Left cardiac atrium (tissue), 4 donors: ENCODE measurements around the gene MYO10. TPM values are rescaled to one million over a fixed set of nuclear protein-coding genes. Genes with fewer than 3 reads are reported as not detected.
"Not testable (repeated sequence)": the region's sequence is repeated elsewhere in the genome, so short reads cannot be mapped to it uniquely, and the experiment has no call there.

Source experiments
- ATAC-seq, 2 donors: fragments of 200-7000 bp; cut with Tn5 transposase; one replicate each; pipeline ENCODE4 v1.9.1; 2020; ENCODE audit warnings: mild to moderate bottlenecking in 2 of 2, moderate library complexity in 2 of 2
- DNase-seq: peaks from one replicate; pipeline ENCODE4 v3.0.0-alpha.2; 2020
- intact Hi-C, 2 donors: fragments of 100-400 bp; cut with DNase I; formaldehyde crosslinking; loops; one replicate each; pipeline versions ENCODE4 v1.14.1 to v1.15.1; 2022 to 2023
- total RNA-seq, 2 donors: library from RNA; stranded (reverse); fragmentation: NEBNext Ultra II Directional; extraction: Animal tissue kit (Norgen Biotek cat#: 25700); gene quantifications; one replicate each; pipeline ENCODE4 v1.2.1, GENCODE V29; 2021
- donor health status: DM: no; HTN: yes; CAD: no.
- donor health status: DM: no; HTN: yes; CAD: no; lungs with severe emphysema.
- donor health status: DM: yes; HTN: yes; CAD: no.
- donor health status: Dilated cardiomyopathy.

Gene MYO10
- total RNA-seq, 2 donors from 2014 or later, result 3.8 to 7.7 TPM

DNA sequence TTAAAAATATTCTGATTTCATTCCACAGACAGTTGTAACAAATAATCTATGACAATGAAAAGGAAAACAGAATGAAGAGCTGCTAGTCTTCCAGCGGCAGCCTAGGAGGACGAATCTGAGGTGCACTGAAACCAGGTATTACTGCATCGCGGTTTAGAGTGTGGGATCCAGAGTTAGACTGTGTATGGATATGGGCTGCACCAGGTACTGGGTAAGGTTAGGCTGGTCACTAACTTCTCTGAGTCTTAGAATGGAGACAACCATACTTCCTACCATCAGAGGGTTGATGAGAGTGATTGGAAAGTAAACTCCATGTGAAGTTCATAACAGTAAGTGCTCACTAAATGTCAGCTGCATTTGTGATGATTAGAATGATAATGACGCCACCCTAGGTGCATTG, 158.7 kb downstream of the MYO10 start:
- no peak for ATAC-seq
- DNase-seq, result no peak
- intact Hi-C loops, result loop anchor here in 1 of 2 donors (5.0 kb wide), 1 partner anchor 290 kb away; no protein-coding TSS in a partner anchor

DNA sequence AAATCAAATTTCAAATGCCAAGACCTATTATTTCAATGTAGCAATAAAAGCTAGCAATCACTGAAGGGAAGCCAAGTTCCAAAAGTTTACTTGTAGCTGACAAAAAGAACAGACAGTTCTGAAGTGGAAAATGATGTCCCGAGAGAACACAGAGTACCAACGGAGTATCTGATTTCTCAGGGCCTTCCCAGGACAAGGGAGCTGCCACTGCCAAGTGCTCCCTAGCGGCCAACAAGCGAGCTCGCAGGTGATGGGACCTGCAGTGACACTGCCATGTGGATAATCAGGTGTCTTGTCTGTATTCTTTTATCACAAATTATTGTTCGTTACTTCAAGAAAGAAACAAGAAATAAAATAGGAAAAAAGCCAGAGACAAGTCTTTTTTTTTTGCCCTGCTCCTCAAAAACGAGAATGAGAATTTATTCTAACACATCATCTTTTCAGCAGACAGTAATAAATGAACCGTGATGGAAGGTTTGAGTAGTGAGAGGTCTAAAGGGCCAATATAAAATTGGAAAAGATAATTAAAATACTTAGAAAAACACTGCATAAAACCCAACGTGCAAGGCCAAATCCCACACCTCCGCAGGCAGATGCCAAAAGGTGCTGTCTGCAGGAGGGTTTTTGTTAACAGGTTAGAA, 159.4 kb downstream of the MYO10 start:
- ATAC-seq (peak; percentile 82 to 84), DNase-seq (peak; percentile 37)
- intact Hi-C loops, result loop anchor here in 1 of 2 donors (5.0 kb wide), 1 partner anchor 289 kb away; no protein-coding TSS in a partner anchor

- ATAC-seq (no peak), DNase-seq (no peak)
- intact Hi-C loops, result loop anchor here in 1 of 2 donors (5.0 kb wide), 1 partner anchor 288 kb away; no protein-coding TSS in a partner anchor
These were observed 161.3 kb downstream of the MYO10 start for GRCh38 chr5:16774806-16775205.

DNA sequence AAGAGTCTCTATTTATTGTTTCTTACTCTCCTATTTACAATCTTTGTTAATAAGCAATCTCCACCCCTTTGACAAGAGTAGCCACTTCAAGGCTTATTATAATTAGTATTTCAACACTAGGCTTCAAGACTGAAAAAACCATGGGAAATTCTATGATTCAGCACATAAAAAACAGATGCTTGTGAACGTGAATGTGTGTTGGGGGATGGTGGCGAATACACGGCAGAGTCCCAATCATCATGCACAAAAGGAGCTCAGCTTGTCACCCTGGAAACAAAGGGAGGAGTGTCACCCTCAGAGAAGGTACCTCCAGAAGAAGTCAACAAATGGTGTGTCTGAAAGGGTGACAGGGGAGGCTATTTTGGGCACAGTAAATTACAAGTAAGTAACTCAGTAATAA, 162.1 kb downstream of the MYO10 start:
- intact Hi-C loops, result no loop called here
- DNase-seq (no peak), ATAC-seq (no peak)

- DNase-seq, result no peak
- ATAC-seq, result no peak
- intact Hi-C loops, result no loop called here
These were observed 163.5 kb downstream of the MYO10 start for GRCh38 chr5:16772556-16772955.

- ATAC-seq, result no peak
- intact Hi-C loops, result no loop called here
These were observed 167.9 kb downstream of the MYO10 start for GRCh38 chr5:16768184-16768583.

DNA sequence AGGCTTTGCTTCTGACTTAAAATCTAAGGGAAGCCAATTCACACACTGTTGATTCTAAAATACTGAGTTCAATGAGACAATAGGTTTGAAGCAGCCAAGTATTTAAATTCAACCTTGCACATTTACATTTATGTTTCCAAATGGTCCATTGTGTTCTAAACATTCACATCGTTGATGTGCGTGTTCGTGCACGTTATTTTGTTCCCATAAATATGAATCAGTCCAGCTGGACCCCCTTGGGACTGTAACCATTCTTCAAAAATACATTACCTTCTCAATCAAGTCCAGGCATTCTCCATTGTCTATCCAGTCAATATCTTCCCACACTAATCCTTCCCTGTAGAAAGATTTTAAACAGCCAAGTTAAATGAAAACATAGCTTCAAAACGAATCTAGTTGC, 172.9 kb downstream of the MYO10 start:
- no peak for DNase-seq
- intact Hi-C loops, result no loop called here
- no peak for ATAC-seq

More at GRCh38 chr5:16768184-16768583, 167.9 kb downstream of the MYO10 start:
- DNase-seq, result no peak

GRCh38 chr5:16759147-16759773, 176.8 kb downstream of the MYO10 start:
- ATAC-seq, result no peak
- no peak for DNase-seq
- intact Hi-C loops, result no loop called here

DNA sequence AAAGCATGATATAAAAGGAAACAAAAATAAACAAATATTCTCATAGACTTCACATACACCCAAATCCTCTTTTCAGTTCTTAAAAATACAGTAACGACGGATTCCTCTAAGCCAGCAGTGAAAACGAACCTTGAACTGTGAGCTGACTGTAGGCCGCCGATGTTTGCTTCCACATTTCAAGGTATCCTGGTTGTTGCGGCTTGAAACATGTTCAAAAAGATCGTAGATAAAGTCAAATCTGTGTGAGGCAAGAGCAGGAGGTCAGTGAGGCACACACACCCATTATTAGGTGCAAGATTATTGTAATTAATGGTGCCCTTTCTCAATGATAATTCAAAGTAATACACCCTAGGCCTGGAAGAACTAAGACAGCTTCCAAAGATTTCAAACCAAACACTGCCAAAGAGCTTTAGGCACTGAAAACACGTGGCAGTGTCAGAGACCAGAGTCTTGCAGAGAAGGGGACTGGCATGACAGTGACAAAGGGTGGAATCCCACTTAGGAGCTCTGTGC, 178.0 kb downstream of the MYO10 start:
- ATAC-seq (no peak), DNase-seq (no peak)
- intact Hi-C loops, result no loop called here

DNA sequence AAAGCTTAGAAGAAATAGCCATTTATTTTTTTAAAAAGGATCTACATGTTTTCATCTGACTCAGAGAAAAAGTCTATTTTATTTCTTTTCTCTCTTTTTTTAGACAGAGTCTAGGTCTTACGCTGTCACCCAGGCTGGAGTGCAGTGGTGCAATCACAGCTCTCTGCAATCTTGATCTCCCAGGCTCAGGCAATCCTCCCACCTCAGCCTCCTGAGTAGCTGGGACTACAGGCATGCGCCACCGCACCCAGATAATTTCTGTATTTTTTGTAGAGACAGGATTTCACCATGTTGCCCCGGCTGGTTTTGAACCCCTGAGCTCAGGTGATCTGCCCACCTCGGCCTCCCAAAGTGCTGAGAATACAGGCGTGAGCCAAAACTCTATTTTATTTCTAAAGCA, 178.5 kb downstream of the MYO10 start:
- intact Hi-C loops, DNase-seq, ATAC-seq: not testable (repeated sequence)

GRCh38 chr5:16757146-16757545, 178.9 kb downstream of the MYO10 start:
- intact Hi-C loops, result no loop called here
- ATAC-seq (no peak), DNase-seq (no peak)

DNA sequence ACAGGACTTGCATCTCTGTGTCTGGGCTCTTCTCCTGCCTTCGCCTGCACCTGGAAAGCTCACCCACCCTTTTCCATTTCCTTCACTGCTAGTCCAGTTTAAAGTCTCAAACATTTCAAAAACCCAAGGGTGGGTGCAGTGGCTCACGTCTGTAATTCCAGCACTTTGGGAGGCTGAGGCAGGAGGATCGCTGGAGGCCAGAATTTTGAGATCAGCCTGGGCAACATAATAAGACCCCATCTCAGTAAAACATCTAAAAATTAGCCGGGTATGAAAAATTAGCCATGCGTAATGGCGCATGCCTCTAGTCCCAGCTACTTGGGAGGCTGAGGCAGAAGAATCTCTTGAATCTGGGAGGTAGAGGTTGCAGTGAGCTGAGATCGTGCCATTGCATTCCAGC, 179.4 kb downstream of the MYO10 start:
- intact Hi-C loops, result no loop called here
- no peak for DNase-seq
- ATAC-seq, result no peak

DNA sequence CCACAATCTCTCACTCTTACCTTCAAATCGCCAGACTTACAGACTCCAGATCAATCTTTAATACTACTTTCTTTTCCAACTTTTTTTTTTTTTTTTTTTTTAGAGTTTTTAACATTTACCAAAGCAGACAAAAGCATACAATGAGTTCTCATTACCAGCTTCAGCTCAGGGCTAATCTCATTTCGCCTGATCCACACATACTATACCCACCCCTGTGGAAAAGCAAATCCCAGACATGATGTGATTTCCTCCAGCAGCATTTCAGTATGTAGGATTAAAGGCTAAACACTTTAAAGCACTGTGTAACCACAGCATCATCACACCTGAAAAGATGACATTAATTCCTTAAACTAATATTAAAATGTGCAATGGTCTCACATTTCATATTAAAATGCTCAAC, 180.4 kb downstream of the MYO10 start:
- ATAC-seq, result no peak

GRCh38 chr5:16754601-16755000, 181.5 kb downstream of the MYO10 start:
- intact Hi-C loops, result no loop called here
- no peak for DNase-seq
- ATAC-seq, result no peak

More for the DNA sequence above, 180.4 kb downstream of the MYO10 start:
- no peak for DNase-seq
- intact Hi-C loops, result no loop called here

DNA sequence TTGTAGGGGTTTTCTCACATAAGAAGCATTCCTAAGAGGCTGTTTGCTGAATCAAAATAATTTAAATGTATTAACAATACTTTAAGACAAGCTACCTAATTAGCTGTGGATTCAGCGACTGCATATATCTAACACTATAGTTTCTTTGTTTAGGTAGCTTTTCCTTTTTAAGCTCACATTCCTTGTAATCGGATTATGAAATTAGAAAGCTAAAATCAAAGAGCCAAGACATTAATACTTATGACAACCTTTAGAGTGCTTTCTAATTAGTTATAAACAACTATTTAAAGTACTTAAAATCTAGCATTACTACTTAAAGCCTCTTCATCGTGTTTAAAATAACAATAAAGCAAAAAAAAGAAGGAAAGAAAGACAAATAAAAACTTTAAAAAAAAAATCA, 182.0 kb downstream of the MYO10 start:
- DNase-seq (no peak), ATAC-seq (no peak)
- intact Hi-C loops, result no loop called here

- intact Hi-C loops, result no loop called here
- ATAC-seq, result no peak
- no peak for DNase-seq
These were observed 185.6 kb downstream of the MYO10 start for GRCh38 chr5:16750445-16750844.

DNA sequence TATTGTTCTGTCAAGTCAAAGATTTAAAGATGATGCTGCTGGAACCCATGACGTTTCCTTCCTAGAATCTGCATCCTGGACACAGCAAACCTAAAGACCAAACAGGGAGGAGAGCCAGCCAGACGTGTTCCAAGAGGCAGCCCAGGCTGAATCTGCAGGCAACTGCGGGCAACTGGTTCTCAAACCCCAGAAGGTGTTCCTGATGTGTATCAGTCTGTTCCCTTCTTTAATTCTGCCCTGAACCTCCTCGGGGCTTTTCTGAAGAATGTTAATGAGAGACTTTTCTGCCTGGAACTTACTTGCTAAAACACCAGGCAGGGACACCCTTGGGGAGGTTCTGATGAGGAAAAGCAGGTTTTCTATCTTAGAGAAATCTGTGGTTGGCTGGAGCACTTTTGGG, 186.5 kb downstream of the MYO10 start:
- intact Hi-C loops, result no loop called here
- DNase-seq (no peak), ATAC-seq (no peak)

DNA sequence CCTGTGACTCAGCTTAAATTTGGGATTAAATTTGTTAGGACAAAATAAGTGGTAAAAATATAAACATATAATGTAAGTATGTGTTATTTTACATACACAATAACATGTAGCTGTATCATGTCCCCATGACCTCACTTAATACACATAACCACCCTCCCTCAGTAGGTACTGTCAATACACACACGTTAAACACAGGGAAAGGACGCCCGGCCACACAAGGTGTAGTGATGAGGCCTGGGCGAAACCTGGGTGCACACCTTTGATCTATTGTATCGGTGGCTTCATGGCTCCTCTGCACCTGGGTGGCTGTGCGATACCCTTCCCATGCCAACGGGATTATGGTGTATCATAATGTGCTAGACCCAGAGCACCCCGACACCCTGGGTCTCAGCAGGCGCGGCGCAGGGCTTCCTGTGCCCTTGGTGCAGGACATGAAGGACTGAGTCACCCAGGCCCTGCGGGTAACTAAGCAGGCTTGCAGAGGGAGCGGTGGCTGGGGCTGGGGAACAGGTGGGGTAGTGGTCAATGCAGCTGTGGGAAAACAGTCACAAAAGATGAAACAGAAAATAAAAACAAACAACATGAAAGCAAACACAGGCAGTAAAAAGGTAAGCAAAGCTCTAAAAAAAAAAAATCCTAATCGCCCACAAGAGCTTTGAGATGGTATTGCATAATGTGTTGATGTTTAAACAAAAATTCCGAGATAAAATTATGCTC, 191.8 kb downstream of the MYO10 start:
- ATAC-seq, result no peak
- DNase-seq, result no peak
- intact Hi-C loops, result no loop called here

GRCh38 chr5:16742938-16743337, 193.2 kb downstream of the MYO10 start:
- intact Hi-C loops, result no loop called here
- ATAC-seq (no peak), DNase-seq (no peak)

DNA sequence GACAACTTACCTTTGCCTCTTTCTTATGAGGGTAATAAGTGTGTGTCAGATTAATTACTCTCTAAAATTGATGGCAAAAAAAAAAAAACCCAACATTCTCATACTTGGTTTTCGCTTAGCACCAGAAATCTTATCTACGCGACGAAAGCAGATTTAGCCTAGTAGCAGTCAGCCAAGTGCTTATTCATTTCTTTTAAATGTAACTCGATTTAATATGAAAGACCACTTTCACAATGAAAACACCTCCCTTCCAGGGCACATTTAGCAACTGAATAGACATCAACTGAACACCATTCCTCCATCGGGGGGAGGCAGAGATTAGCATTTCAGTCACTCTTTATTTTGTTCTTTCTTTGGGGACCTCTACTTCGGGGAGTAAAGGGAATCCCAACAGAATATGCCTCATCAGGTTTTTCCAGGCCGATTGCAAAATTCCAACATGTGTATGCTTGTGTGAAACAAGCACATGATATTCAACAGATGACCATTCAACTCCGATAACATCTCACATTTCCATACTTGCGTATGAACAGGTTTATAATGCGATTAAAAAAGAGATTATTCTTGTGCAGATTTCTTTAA, 195.2 kb downstream of the MYO10 start:
- peak in 1 of 2 donors; percentile 27 for ATAC-seq
- no peak for DNase-seq

More for the DNA sequence above, 195.2 kb downstream of the MYO10 start:
- intact Hi-C loops, result no loop called here
